Nephron progenitor cell (in vitro differentiated cells): ENCODE measurements around the gene GREB1.

Experiments used
- DNase-seq: peaks from one replicate; pipeline ENCODE4 v3.0.0; 2021
- H3K27ac Mint-ChIP-seq: 2 replicates; pipeline ENCODE4 v1.8.0; 2021; ENCODE audit warnings: mild to moderate bottlenecking, moderate library complexity, mixed read lengths
- H3K27me3 Mint-ChIP-seq: 2 replicates; pipeline ENCODE4 v1.8.0; 2021; ENCODE audit warnings: mild to moderate bottlenecking, low read depth, mixed read lengths; ENCODE audit not compliant: poor library complexity
- H3K36me3 Mint-ChIP-seq: 2 replicates; pipeline ENCODE4 v1.8.0; 2021; ENCODE audit warnings: low read depth, mixed read lengths
- H3K4me1 Mint-ChIP-seq: 2 replicates; pipeline ENCODE4 v1.8.0; 2021; ENCODE audit warnings: mixed read lengths
- H3K4me3 Mint-ChIP-seq: 2 replicates; pipeline ENCODE4 v1.8.0; 2021; ENCODE audit warnings: mild to moderate bottlenecking, moderate library complexity, mixed read lengths
- H3K9me3 Mint-ChIP-seq: 2 replicates; pipeline ENCODE4 v1.8.0; 2021; ENCODE audit warnings: mild to moderate bottlenecking, moderate library complexity, mixed read lengths
- CTCF ChIP-seq: fragments of 200-600 bp; sonication (generic); IDR thresholded peaks from 2 replicates; pipeline ENCODE4 v1.5.0; 2021; ENCODE audit warnings: antibody characterized with exemption

Gene GREB1

DNA sequence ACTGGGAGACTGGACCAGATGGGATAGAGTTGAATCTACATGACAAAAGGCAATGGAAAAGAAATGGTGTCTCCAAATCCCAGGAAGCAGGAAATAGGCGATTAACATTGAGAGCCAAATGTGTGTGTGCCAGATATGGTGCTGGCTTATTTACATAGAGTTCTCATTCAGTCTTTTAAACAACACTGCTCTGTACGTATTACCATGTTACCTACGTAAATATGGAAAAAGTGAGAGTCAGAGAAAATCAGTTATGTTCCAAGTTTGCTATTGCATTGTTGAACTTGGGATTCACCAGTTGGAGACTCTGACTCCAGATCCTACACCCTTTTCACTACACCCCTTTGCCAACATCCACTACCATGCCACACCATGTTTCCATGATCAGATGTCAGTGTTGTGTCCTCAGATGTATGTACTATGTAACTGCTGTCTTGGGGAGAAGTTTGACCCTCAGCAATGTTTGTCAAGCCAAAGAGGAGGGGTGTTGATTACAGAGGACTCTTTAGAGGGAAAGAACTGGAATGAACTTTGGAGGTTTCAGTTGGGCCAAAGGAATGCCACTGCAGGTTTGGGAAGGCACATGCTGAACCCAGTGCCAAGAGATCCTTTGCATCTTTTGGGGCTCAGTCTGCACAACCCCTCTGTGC lies 19.6 kb upstream of the GREB1 start:
- Mint-ChIP-seq H3K9me3 (peaks cover 21% of the 10 kb centered on the region), H3K27me3 (peaks cover 4% of the 10 kb centered on the region), H3K36me3 (peaks cover 41% of the 10 kb centered on the region), H3K4me3 (peak overlapping the region; percentile 39), H3K27ac (peak overlapping the region; percentile 89), H3K4me1 (peaks cover 62% of the 10 kb centered on the region)
- TF ChIP-seq CTCF: no peak
- DNase-seq: no peak

DNA sequence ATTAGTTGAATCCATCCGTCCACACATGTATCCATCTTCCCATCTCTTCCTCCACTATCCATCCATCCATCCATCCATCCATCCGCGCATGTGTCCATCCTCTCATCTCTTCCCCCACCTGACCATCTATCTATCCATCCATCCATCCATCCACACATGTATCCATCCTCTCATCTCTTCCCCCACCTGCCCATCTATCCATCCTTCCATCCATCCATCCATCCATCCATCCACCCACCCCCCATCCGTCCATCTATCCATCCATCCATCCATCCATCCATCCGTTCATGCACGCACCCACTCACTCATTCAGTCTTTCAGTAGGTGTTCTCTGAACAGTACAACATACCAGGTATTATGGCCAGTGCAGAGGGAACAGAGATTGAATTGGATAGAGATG lies 18.9 kb upstream of the GREB1 start:
- no peak for TF ChIP-seq CTCF
- Mint-ChIP-seq H3K27me3 (peaks cover 4% of the 10 kb centered on the region), H3K4me3 (peak overlapping the region; percentile 3), H3K4me1 (peaks cover 62% of the 10 kb centered on the region), H3K36me3 (peaks cover 45% of the 10 kb centered on the region), H3K27ac (no peak overlapping the region), H3K9me3 (peaks cover 25% of the 10 kb centered on the region)
- no peak for DNase-seq

- DNase-seq: peak; percentile 25
- no peak for TF ChIP-seq CTCF
- H3K36me3 Mint-ChIP-seq: peaks cover 46% of the 10 kb centered on the region
- H3K9me3 Mint-ChIP-seq: peaks cover 31% of the 10 kb centered on the region
- peaks cover 62% of the 10 kb centered on the region for H3K4me1 Mint-ChIP-seq
- H3K4me3 Mint-ChIP-seq: no peak overlapping the region
- peak overlapping the region; percentile 91 for H3K27ac Mint-ChIP-seq
- H3K27me3 Mint-ChIP-seq: peaks cover 4% of the 10 kb centered on the region
Measured at GRCh38 chr2:11515490-11515981, 18.3 kb upstream of the GREB1 start.

DNA sequence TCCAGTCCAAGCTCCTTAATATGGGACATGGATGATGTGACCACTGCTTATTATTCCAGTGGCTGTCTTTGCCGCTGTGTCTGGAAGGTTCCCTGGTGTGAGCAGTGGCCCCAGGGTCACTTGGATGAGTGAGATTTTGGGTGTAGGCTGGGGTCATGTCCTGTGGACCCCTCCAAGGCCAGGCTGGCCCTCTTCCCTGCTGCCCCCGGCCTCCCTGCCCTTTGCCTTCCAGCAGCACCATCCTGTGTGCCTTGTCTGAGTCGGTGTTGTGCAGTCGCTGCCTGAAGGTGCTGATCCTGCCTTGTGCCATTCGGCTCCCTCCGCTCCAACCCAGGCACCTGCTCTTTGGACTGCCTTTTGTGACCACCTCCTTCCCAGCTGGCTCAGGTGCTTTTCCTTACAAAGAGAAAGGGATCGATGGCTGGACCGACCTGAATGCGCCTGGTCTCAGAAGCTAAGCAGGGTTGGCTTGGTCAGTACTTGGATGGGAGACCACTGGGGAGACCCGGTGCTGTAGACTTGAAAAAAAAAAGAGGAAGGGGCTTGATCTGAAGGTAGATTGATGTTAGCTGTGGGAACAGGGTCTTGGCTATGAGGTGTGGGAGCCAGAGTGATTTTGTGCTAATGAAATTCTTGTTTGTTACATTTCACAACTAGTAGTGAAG lies 16.7 kb upstream of the GREB1 start:
- DNase-seq: no peak
- peaks cover 32% of the 10 kb centered on the region for H3K9me3 Mint-ChIP-seq
- TF ChIP-seq CTCF: no peak
- peaks cover 50% of the 10 kb centered on the region for H3K4me1 Mint-ChIP-seq
- H3K27me3 Mint-ChIP-seq: peaks cover 4% of the 10 kb centered on the region
- peak overlapping the region; percentile 57 for H3K27ac Mint-ChIP-seq
- H3K4me3 Mint-ChIP-seq: peak overlapping the region; percentile 16
- H3K36me3 Mint-ChIP-seq: peaks cover 62% of the 10 kb centered on the region

GRCh38 chr2:11517906-11518305 lies 15.9 kb upstream of the GREB1 start:
- H3K9me3 Mint-ChIP-seq: peaks cover 32% of the 10 kb centered on the region
- no peak for DNase-seq
- no peak overlapping the region for H3K27ac Mint-ChIP-seq
- TF ChIP-seq CTCF: no peak
- H3K4me3 Mint-ChIP-seq: no peak overlapping the region
- H3K4me1 Mint-ChIP-seq: peaks cover 42% of the 10 kb centered on the region
- peaks cover 4% of the 10 kb centered on the region for H3K27me3 Mint-ChIP-seq
- H3K36me3 Mint-ChIP-seq: peaks cover 70% of the 10 kb centered on the region
